ENCODE results near the gene MAD1L1.

Gene MAD1L1

DNA sequence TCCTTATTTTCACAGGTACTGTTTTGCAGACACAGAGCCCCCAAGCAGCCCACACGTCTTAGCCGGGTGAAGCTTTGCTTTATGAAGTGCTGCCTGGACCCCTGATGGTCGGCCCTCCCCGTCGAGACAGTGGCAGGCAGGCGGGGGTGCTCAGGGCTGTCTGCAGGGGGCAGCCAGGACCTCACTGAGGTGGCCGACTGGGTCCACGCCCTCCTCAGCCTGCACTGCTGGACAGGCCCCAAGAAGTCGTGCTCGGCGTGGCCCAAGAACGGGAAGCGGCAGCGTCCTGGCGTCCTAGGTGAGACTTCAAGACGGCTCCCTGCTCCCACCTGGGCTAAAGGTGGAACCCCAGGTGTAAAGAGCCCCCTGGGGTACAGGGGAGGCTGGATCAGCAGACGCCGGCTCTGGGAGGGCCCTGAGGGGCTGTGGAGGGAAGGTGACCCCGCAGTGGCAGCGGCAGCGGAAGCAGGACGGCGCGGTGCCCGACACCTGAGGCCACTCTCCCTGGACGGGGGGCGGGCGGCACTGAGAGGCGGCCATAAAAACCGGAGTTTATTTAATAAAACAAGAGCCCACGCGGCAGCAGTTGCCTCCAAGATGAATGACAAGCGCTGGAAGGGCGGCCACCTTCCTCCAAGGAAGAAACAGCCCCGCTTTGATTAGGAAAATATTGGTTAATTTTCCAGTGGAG lies 383.2 kb downstream of the MAD1L1 start:
- ChIA-PET POLR2A (no interaction called here), CTCF (no interaction called here)
- no peaks in the 10 kb centered on the region for H3K36me3 ChIP-seq (ENCODE audit: control insufficient read depth in 2 of 2, insufficient read depth in 1 of 2, low read length in 2 of 2)
- H3K9me3 ChIP-seq (ENCODE audit: control insufficient read depth, insufficient read depth, low read depth, low read length) = no peaks in the 10 kb centered on the region
- no peak for TF ChIP-seq ZNF76 (tag by site-specific recombination; IDR thresholded peaks at IDR 0.05; ENCODE audit: borderline replicate concordance, low read depth)
- peak; percentile 12; the same call in 1 of the 2 replicates for TF ChIP-seq ZIC2 (tag by site-specific recombination; IDR thresholded peaks at IDR 0.05)
- no peaks in the 10 kb centered on the region for H3K4me1 ChIP-seq (ENCODE audit: control insufficient read depth, insufficient read depth, low read length)
- no peak overlapping the region for H3K4me3 ChIP-seq (ENCODE audit: low read depth, low read length)
- no peak overlapping the region for H3K27ac ChIP-seq (ENCODE audit: extremely low read depth, low read depth, low read length)

DNA sequence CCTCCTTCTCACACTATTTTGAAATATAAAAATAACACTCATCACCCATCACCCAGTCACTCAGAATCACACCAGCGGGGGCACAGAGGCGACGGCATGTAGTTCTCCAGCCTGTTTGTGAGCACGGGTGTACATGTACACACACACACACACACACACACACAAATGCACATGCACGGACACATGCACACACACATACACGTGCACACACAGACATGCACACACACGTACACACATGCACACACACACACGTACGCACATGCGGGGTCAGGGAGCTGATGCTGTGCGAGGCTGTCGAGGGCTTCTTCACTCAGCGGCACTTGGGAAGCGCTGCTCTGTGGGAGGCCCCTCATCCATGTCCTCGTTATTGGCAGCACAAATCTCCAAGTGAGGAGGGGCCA lies 383.8 kb downstream of the MAD1L1 start:
- no peaks in the 10 kb centered on the region for H3K9me3 ChIP-seq (ENCODE audit: control insufficient read depth, insufficient read depth, low read depth, low read length)
- ChIA-PET CTCF (no interaction called here), POLR2A (no interaction called here)
- H3K4me1 ChIP-seq (ENCODE audit: control insufficient read depth, insufficient read depth, low read length) = no peaks in the 10 kb centered on the region
- H3K4me3 ChIP-seq (ENCODE audit: low read depth, low read length) = no peak overlapping the region
- TF ChIP-seq, protein P1, sequence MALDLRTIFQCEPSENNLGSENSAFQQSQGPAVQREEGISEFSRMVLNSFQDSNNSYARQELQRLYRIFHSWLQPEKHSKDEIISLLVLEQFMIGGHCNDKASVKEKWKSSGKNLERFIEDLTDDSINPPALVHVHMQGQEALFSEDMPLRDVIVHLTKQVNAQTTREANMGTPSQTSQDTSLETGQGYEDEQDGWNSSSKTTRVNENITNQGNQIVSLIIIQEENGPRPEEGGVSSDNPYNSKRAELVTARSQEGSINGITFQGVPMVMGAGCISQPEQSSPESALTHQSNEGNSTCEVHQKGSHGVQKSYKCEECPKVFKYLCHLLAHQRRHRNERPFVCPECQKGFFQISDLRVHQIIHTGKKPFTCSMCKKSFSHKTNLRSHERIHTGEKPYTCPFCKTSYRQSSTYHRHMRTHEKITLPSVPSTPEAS (tag by site-specific recombination; IDR thresholded peaks at IDR 0.05) = peak; percentile 91
- TF ChIP-seq ZNF510 (tag by site-specific recombination; IDR thresholded peaks at IDR 0.05; ENCODE audit: insufficient replicate concordance) = no peak
- H3K36me3 ChIP-seq (ENCODE audit: control insufficient read depth in 2 of 2, insufficient read depth in 1 of 2, low read length in 2 of 2) = no peaks in the 10 kb centered on the region
- H3K27ac ChIP-seq (ENCODE audit: extremely low read depth, low read depth, low read length) = no peak overlapping the region

DNA sequence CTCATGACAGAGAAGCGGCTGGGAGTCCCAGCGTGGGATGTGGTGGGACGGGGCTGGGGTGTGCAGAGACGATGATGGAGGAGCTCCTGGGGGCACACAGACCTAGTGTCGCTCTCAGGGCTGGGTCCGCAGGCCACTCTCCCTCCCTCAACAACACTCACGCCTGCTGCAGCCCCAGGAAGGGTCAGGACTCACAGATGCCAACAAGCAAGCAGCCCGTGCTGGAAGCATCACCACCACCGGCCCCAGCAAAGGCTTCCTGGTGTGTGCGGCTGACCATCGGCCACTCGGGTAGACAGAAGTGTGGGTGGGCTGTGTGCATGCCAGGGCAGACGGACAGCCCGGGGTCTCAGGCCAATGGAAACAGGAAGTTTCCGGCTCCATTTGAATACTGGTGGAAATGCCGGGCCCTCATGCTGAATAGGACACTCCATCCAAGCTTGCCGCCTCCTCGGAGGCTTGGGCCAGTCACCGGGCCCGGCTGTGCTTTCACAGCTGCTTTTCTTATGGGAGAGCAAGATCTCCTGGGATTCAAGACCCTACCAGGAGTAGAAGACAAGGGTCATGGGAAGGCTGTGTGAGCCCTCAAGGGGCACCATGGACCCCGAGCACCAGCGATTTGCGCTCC lies 384.6 kb downstream of the MAD1L1 start:
- POLR2A ChIA-PET = no interaction called here
- no peaks in the 10 kb centered on the region for H3K4me1 ChIP-seq (ENCODE audit: control insufficient read depth, insufficient read depth, low read length)
- H3K4me3 ChIP-seq (ENCODE audit: low read depth, low read length) = no peak overlapping the region
- H3K36me3 ChIP-seq (ENCODE audit: control insufficient read depth in 2 of 2, insufficient read depth in 1 of 2, low read length in 2 of 2) = no peaks in the 10 kb centered on the region
- no peaks in the 10 kb centered on the region for H3K9me3 ChIP-seq (ENCODE audit: control insufficient read depth, insufficient read depth, low read depth, low read length)
- CTCF ChIA-PET = no interaction called here
- no peak overlapping the region for H3K27ac ChIP-seq (ENCODE audit: extremely low read depth, low read depth, low read length)
- no peak for TF ChIP-seq ZNF140 (tag by site-specific recombination; IDR thresholded peaks at IDR 0.05)
- TF ChIP-seq ZNF791 (tag by site-specific recombination; IDR thresholded peaks at IDR 0.05) = no peak
- TF ChIP-seq ZNF211 (tag by site-specific recombination; IDR thresholded peaks at IDR 0.05; ENCODE audit: low read depth) = no peak
- no peak for TF ChIP-seq ZNF626 (tag by site-specific recombination; IDR thresholded peaks at IDR 0.05)
- no peak for TF ChIP-seq ZNF2 (tag by site-specific recombination; IDR thresholded peaks at IDR 0.05)
- TF ChIP-seq ZBTB7A (tag by site-specific recombination; IDR thresholded peaks at IDR 0.05; ENCODE audit: low read depth) = no peak
- TF ChIP-seq ZFP69B (tag by site-specific recombination; IDR thresholded peaks at IDR 0.05) = no peak
- no peak for TF ChIP-seq IKZF3 (tag by site-specific recombination; IDR thresholded peaks at IDR 0.05)
- TF ChIP-seq ZNF302 (tag by site-specific recombination; IDR thresholded peaks at IDR 0.05; ENCODE audit: low read depth) = no peak
- TF ChIP-seq, protein P2, sequence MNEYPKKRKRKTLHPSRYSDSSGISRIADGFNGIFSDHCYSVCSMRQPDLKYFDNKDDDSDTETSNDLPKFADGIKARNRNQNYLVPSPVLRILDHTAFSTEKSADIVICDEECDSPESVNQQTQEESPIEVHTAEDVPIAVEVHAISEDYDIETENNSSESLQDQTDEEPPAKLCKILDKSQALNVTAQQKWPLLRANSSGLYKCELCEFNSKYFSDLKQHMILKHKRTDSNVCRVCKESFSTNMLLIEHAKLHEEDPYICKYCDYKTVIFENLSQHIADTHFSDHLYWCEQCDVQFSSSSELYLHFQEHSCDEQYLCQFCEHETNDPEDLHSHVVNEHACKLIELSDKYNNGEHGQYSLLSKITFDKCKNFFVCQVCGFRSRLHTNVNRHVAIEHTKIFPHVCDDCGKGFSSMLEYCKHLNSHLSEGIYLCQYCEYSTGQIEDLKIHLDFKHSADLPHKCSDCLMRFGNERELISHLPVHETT (tag by site-specific recombination; IDR thresholded peaks at IDR 0.05) = no peak
- TF ChIP-seq, protein P3, sequence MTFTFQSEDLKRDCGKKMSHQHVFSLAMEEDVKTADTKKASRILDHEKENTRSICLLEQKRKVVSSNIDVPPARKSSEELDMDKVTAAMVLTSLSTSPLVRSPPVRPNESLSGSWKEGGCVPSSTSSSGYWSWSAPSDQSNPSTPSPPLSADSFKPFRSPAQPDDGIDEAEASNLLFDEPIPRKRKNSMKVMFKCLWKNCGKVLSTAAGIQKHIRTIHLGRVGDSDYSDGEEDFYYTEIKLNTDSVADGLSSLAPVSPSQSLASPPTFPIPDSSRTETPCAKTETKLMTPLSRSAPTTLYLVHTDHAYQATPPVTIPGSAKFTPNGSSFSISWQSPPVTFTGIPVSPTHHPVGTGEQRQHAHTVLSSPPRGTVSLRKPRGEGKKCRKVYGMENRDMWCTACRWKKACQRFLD (tag by site-specific recombination; IDR thresholded peaks at IDR 0.05) = no peak
- TF ChIP-seq YY2 (tag by site-specific recombination; IDR thresholded peaks at IDR 0.05) = no peak
- TF ChIP-seq GLI2 (tag by site-specific recombination; IDR thresholded peaks at IDR 0.05; ENCODE audit: borderline replicate concordance, low read depth) = no peak
- TF ChIP-seq ZNF830 (tag by site-specific recombination; IDR thresholded peaks at IDR 0.05; ENCODE audit: low read depth) = no peak
- TF ChIP-seq, protein P4, sequence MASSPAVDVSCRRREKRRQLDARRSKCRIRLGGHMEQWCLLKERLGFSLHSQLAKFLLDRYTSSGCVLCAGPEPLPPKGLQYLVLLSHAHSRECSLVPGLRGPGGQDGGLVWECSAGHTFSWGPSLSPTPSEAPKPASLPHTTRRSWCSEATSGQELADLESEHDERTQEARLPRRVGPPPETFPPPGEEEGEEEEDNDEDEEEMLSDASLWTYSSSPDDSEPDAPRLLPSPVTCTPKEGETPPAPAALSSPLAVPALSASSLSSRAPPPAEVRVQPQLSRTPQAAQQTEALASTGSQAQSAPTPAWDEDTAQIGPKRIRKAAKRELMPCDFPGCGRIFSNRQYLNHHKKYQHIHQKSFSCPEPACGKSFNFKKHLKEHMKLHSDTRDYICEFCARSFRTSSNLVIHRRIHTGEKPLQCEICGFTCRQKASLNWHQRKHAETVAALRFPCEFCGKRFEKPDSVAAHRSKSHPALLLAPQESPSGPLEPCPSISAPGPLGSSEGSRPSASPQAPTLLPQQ (tag by site-specific recombination; IDR thresholded peaks at IDR 0.05) = no peak
- no peak for TF ChIP-seq ZNF24 (tag by site-specific recombination; IDR thresholded peaks at IDR 0.05)
- TF ChIP-seq, protein P5, sequence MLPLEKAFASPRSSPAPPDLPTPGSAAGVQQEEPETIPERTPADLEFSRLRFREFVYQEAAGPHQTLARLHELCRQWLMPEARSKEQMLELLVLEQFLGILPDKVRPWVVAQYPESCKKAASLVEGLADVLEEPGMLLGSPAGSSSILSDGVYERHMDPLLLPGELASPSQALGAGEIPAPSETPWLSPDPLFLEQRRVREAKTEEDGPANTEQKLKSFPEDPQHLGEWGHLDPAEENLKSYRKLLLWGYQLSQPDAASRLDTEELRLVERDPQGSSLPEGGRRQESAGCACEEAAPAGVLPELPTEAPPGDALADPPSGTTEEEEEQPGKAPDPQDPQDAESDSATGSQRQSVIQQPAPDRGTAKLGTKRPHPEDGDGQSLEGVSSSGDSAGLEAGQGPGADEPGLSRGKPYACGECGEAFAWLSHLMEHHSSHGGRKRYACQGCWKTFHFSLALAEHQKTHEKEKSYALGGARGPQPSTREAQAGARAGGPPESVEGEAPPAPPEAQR (tag by site-specific recombination; IDR thresholded peaks at IDR 0.05) = no peak
- TF ChIP-seq ZNF350 (tag by site-specific recombination; IDR thresholded peaks at IDR 0.05) = no peak

Data from HEK293 (cell line).